K562 (cell line): ENCODE data around the gene TMEM38B. TPM values are rescaled to one million over a fixed set of nuclear protein-coding genes. Genes with fewer than 3 reads are reported as not detected.

Experiments
- ARID1B ChIP-seq: fragments of 450-650 bp; IDR thresholded peaks from 2 replicates; pipeline ENCODE4 v1.6.1; 2016; ENCODE audit warnings: antibody characterized with exemption, mild to moderate bottlenecking, inconsistent platforms
- ATF1 ChIP-seq, 2 experiments: fragments of 450-650 bp in 1 of 2; IDR thresholded peaks; 2 replicates each; pipeline ENCODE4 v1.6.1; 2016; ENCODE audit warnings: missing compliant biosample characterization in 1 of 2, missing genetic modification characterization in 1 of 2
- CBFA2T2 ChIP-seq: fragments of 450-650 bp; conservative IDR thresholded peaks from 2 replicates; pipeline ENCODE4 v1.6.1; 2017; ENCODE audit warnings: mild to moderate bottlenecking
- CBFA2T3 ChIP-seq: fragments of 450-650 bp; IDR thresholded peaks from 2 replicates; pipeline ENCODE4 v1.6.1; 2017
- E2F3 ChIP-seq: fragments of 250-450 bp; sonication (Bioruptor Pico); IDR thresholded peaks from 2 replicates; pipeline ENCODE4 v1.4.0; 2020; ENCODE audit warnings: mild to moderate bottlenecking
- EHMT2 ChIP-seq: fragments of 450-650 bp; IDR thresholded peaks from 2 replicates; pipeline ENCODE4 v1.6.1; 2018; ENCODE audit warnings: antibody characterized with exemption
- FOS ChIP-seq: IDR thresholded peaks from 3 replicates; pipeline ENCODE4 v1.6.1; 2011; ENCODE audit not compliant: insufficient read length; ENCODE audit errors: extremely low read depth
- GABPB1 ChIP-seq: sonication (generic); formaldehyde crosslinking; IDR thresholded peaks from 2 replicates; pipeline ENCODE4 v1.8.0; 2022; ENCODE audit warnings: mild to moderate bottlenecking, missing genetic modification reagents
- JUND ChIP-seq, 2 experiments: IDR thresholded peaks; 2 replicates in 1 of 2; 3 replicates in 1 of 2; pipeline ENCODE4 v1.6.1; 2011; ENCODE audit warnings: borderline replicate concordance in 2 of 2, low read depth in 2 of 2, low read length in 2 of 2, improper control_type of control experiment in 1 of 2, missing biosample characterization in 1 of 2, missing genetic modification characterization in 1 of 2, missing genetic modification reagents in 1 of 2
- KDM1A ChIP-seq, 2 experiments: fragments of 450-650 bp; IDR thresholded peaks; 2 replicates each; pipeline ENCODE4 v1.6.1; 2016; ENCODE audit warnings: mild to moderate bottlenecking in 2 of 2
- L3MBTL2 ChIP-seq: fragments of 450-650 bp; IDR thresholded peaks from 2 replicates; pipeline ENCODE4 v1.6.1; 2016; ENCODE audit warnings: mild to moderate bottlenecking, moderate library complexity
- MAFF ChIP-seq: IDR thresholded peaks from 2 replicates; pipeline ENCODE4 v1.6.1; 2012; ENCODE audit warnings: low read length, improper control_type of control experiment
- MTA2 ChIP-seq: fragments of 450-650 bp; IDR thresholded peaks from 2 replicates; pipeline ENCODE4 v1.6.1; 2016; ENCODE audit warnings: low read depth
- NEUROD1 ChIP-seq: fragments of 150-350 bp; IDR thresholded peaks from 2 replicates; pipeline ENCODE4 v1.6.1; 2014; ENCODE audit warnings: borderline replicate concordance, low read length, low read depth; ENCODE audit not compliant: partially characterized antibody
- NFIC ChIP-seq: fragments of 450-650 bp; IDR thresholded peaks from 2 replicates; pipeline ENCODE4 v1.6.1; 2017; ENCODE audit warnings: mild to moderate bottlenecking, inconsistent platforms
- RNF2 ChIP-seq: sonication (generic); IDR thresholded peaks from 2 replicates; pipeline ENCODE4 v1.6.1; 2016
- SMAD4 ChIP-seq: fragments of 250-450 bp; sonication (Bioruptor Pico); conservative IDR thresholded peaks from 2 replicates; pipeline ENCODE4 v1.8.0; 2021; ENCODE audit warnings: inconsistent platforms, mild to moderate bottlenecking, moderate library complexity
- TARDBP ChIP-seq: fragments of 450-650 bp; IDR thresholded peaks from 2 replicates; pipeline ENCODE4 v1.6.1; 2016
- TBL1XR1 ChIP-seq, 2 experiments: IDR thresholded peaks; 2 replicates each; pipeline ENCODE4 v1.6.1; 2012; ENCODE audit warnings: improper control_type of control experiment in 2 of 2, low read length in 2 of 2, mild to moderate bottlenecking in 1 of 2
- polyA plus RNA-seq, 8 experiments: library from polyadenylated mRNA; depleted of rRNA in 4 of 8; stranded (reverse) in 5 of 8; unstranded in 3 of 8; fragments of >200 nt; fragmentation: Nextera tagmentation in 2 of 8; fragmentation: Illumina TruSeq in 1 of 8; extraction: Ambion mirVana in 2 of 8; extraction: Trizol in 1 of 8; gene quantifications; 2 replicates each; pipeline versions ENCODE4 v1.2.1 to v1.2.3, GENCODE V29; 2011 to 2014; ENCODE audit warnings: inconsistent platforms in 1 of 8, missing spikeins in 1 of 8
- total RNA-seq, 7 experiments: library from RNA; depleted of rRNA in 6 of 7; stranded (reverse); fragments of >200 nt in 6 of 7; fragmentation: Illumina TruSeq in 2 of 7; extraction: Trizol in 2 of 7; gene quantifications; 2 replicates each; pipeline versions ENCODE4 v1.2.1 to v1.2.3, GENCODE V29; 2011 to 2021; ENCODE audit warnings: low replicate concordance in 1 of 7
- TF ChIP-seq, protein P1 (sequence below), 2 experiments: fragments of 450-650 bp; conservative IDR thresholded peaks; 2 replicates each; pipeline ENCODE4 v1.6.1; 2017; ENCODE audit warnings: mild to moderate bottlenecking in 2 of 2, moderate library complexity in 2 of 2
- TF ChIP-seq, protein P2 (sequence below): fragments of 250-450 bp; sonication (Bioruptor Pico); IDR thresholded peaks from 2 replicates; pipeline ENCODE4 v1.8.0; 2021; ENCODE audit warnings: mild to moderate bottlenecking, moderate library complexity
- TF ChIP-seq, protein P3 (sequence below), 2 experiments: fragments of 250-450 bp in 1 of 2; fragments of 450-650 bp in 1 of 2; sonication (Bioruptor Pico) in 1 of 2; IDR thresholded peaks; 2 replicates each; pipeline versions ENCODE4 v1.6.1 to v1.8.0; 2016 to 2021; ENCODE audit warnings: mild to moderate bottlenecking in 2 of 2, moderate library complexity in 2 of 2, missing compliant biosample characterization in 1 of 2, missing genetic modification characterization in 1 of 2
- TF ChIP-seq, protein P4 (sequence below), 2 experiments: IDR thresholded peaks in 1 of 2; conservative IDR thresholded peaks in 1 of 2; 2 replicates each; pipeline ENCODE4 v1.6.1; 2016; ENCODE audit warnings: low read depth in 2 of 2, mild to moderate bottlenecking in 1 of 2, missing compliant biosample characterization in 1 of 2, missing genetic modification characterization in 1 of 2, moderate library complexity in 1 of 2

TMEM38B gene
- total and polyA plus RNA-seq, 9 of the 15 experiments (the other 6 are each of a cell fraction or from before 2014, with no cell fraction given) = 26.0 to 57.5 (median 38.5) TPM

DNA sequence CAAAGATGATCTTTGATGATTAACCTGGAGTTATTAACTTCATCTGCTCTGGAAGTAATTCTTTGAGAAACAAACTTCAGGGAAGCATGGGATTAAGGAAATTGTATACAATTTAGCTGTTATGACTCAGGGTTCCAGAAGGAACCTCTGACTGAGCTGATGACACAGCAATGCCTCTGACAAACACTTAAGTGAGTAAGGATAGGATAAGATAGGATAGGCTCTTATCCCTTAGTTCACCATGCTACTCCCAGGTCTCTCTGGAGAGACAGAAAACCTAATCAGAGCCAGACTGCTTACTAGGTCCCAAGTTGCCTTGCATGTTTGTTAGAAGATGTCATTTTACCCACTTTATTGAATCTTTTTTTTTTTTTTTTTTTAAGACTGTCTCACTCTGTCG lies 12.6 kb upstream of the TMEM38B start (continued):
- TF ChIP-seq RNF2 (0 out of 2 replicates have a peak, but pooled peaks have one; percentile 28), TBL1XR1 (IDR thresholded peaks at IDR 0.05; ENCODE audit: low read length in 2 of 2) (peak in 1 of 2 experiments; percentile 60; a peak in 1 of 4 replicates), L3MBTL2 (no peak), ARID1B (peak; percentile 92), SMAD4 (CRISPR knock-in tag) (0 out of 2 replicates have a peak, but pooled peaks have one; percentile 51), CBFA2T3 (peak; percentile 94), GABPB1 (CRISPR knock-in tag) (no peak), JUND (IDR thresholded peaks at IDR 0.05; ENCODE audit: borderline replicate concordance, low read depth, low read length) (peak; percentile 89), JUND (tag; IDR thresholded peaks at IDR 0.05; ENCODE audit: borderline replicate concordance, low read depth, low read length) (peak; percentile 90; the same call in 2 of the 3 replicates), CBFA2T2 (peak; percentile 89), NFIC (peak; percentile 60), KDM1A (IDR thresholded peaks at IDR 0.05) (peak; percentile 90 to 91), NEUROD1 (peak; percentile 26), TARDBP (no peak), EHMT2 (peak; percentile 41; the same call in 1 of the 2 replicates), ATF1 (CRISPR knock-in tag; IDR thresholded peaks at IDR 0.05) (no peak), ATF1 (tag; IDR thresholded peaks at IDR 0.05) (0 out of 2 replicates have a peak, but pooled peaks have one; percentile 23), MAFF (peak; percentile 76; the same call in 1 of the 2 replicates), MTA2 (peak; percentile 60; the same call in 1 of the 2 replicates), FOS (peak; percentile 22), E2F3 (CRISPR knock-in tag) (no peak)
- TF ChIP-seq, protein P1, sequence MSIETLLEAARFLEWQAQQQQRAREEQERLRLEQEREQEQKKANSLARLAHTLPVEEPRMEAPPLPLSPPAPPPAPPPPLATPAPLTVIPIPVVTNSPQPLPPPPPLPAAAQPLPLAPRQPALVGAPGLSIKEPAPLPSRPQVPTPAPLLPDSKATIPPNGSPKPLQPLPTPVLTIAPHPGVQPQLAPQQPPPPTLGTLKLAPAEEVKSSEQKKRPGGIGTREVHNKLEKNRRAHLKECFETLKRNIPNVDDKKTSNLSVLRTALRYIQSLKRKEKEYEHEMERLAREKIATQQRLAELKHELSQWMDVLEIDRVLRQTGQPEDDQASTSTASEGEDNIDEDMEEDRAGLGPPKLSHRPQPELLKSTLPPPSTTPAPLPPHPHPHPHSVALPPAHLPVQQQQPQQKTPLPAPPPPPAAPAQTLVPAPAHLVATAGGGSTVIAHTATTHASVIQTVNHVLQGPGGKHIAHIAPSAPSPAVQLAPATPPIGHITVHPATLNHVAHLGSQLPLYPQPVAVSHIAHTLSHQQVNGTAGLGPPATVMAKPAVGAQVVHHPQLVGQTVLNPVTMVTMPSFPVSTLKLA (conservative IDR thresholded peaks at IDR 0.05) = peak in 1 of 2 experiments; percentile 32; a peak in 1 of 4 replicates
- TF ChIP-seq, protein P2, sequence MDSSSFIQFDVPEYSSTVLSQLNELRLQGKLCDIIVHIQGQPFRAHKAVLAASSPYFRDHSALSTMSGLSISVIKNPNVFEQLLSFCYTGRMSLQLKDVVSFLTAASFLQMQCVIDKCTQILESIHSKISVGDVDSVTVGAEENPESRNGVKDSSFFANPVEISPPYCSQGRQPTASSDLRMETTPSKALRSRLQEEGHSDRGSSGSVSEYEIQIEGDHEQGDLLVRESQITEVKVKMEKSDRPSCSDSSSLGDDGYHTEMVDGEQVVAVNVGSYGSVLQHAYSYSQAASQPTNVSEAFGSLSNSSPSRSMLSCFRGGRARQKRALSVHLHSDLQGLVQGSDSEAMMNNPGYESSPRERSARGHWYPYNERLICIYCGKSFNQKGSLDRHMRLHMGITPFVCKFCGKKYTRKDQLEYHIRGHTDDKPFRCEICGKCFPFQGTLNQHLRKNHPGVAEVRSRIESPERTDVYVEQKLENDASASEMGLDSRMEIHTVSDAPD (CRISPR knock-in tag) = no peak
- TF ChIP-seq, protein P3, sequence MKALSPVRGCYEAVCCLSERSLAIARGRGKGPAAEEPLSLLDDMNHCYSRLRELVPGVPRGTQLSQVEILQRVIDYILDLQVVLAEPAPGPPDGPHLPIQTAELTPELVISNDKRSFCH (CRISPR knock-in tag; IDR thresholded peaks at IDR 0.05) = no peak
- TF ChIP-seq, protein P3 (tag; IDR thresholded peaks at IDR 0.05) = 0 out of 2 replicates have a peak, but pooled peaks have one; percentile 26
- TF ChIP-seq, protein P4, sequence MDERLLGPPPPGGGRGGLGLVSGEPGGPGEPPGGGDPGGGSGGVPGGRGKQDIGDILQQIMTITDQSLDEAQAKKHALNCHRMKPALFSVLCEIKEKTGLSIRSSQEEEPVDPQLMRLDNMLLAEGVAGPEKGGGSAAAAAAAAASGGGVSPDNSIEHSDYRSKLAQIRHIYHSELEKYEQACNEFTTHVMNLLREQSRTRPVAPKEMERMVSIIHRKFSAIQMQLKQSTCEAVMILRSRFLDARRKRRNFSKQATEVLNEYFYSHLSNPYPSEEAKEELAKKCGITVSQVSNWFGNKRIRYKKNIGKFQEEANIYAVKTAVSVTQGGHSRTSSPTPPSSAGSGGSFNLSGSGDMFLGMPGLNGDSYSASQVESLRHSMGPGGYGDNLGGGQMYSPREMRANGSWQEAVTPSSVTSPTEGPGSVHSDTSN (CRISPR knock-in tag; IDR thresholded peaks at IDR 0.05; ENCODE audit: low read depth) = no peak
- TF ChIP-seq, protein P4 (tag; conservative IDR thresholded peaks at IDR 0.05; ENCODE audit: low read depth) = 0 out of 2 replicates have a peak, but pooled peaks have one; percentile 12
